Measurements from ENCODE around the gene HHIP. TPM values are rescaled to one million over a fixed set of nuclear protein-coding genes. Genes with fewer than 3 reads are reported as not detected.

HHIP gene
- total RNA-seq, 2 donors from 2014 or later, result 0.48 TPM; not detected in 1

GRCh38 chr4:144666539-144667175 is 20.7 kb downstream of the HHIP start:
- H3K36me3 Mint-ChIP-seq (ENCODE audit: insufficient read depth in 2 of 2), result no peaks in the 10 kb centered on the region
- no peak for DNase-seq
- no peaks in the 10 kb centered on the region for H3K9me3 Mint-ChIP-seq
- H3K4me1 Mint-ChIP-seq (ENCODE audit: low read depth), result no peaks in the 10 kb centered on the region
- H3K4me3 Mint-ChIP-seq, result no peak overlapping the region
- ATAC-seq (replicated peaks in 1 of 2), result no peak
- H3K27me3 Mint-ChIP-seq (ENCODE audit: low read depth), result no peaks in the 10 kb centered on the region
- no peak overlapping the region for H3K27ac Mint-ChIP-seq

- H3K36me3 Mint-ChIP-seq (ENCODE audit: insufficient read depth in 2 of 2), result no peaks in the 10 kb centered on the region
- no peaks in the 10 kb centered on the region for H3K27me3 Mint-ChIP-seq (ENCODE audit: low read depth)
- ATAC-seq (replicated peaks in 1 of 2) (no peak), DNase-seq (no peak)
- no peaks in the 10 kb centered on the region for H3K9me3 Mint-ChIP-seq
- H3K4me1 Mint-ChIP-seq (ENCODE audit: low read depth), result no peaks in the 10 kb centered on the region
- H3K4me3 Mint-ChIP-seq, result no peak overlapping the region
- H3K27ac Mint-ChIP-seq, result no peak overlapping the region
These were observed 21.5 kb downstream of the HHIP start for GRCh38 chr4:144667500-144667899.

- ATAC-seq (replicated peaks in 1 of 2), result no peak
These were observed 24.8 kb downstream of the HHIP start for GRCh38 chr4:144670776-144671175.

DNA sequence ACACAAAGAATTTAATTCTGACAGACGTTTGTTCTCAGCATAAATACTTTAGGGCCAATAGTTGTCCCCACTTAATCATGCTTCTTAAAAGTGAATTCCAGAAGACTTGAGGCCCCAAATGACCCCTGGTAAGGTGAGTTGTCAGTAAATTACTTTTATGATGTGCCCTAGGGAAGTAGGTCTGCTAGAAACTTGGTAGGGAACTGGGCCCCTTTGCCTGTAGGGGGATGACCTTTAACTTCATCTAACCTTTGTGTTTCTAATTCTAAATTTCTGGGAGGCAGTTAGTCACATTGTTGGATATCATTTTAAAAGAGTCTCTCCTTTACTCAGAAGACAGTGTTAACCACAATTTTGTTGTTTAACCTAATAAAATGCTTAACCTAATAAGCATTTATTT is 28.8 kb downstream of the HHIP start:
- Mint-ChIP-seq H3K4me3 (no peak overlapping the region), H3K36me3 (ENCODE audit: insufficient read depth in 2 of 2) (no peaks in the 10 kb centered on the region), H3K27me3 (ENCODE audit: low read depth) (no peaks in the 10 kb centered on the region), H3K27ac (no peak overlapping the region), H3K4me1 (ENCODE audit: low read depth) (no peaks in the 10 kb centered on the region), H3K9me3 (no peaks in the 10 kb centered on the region)
- DNase-seq (no peak), ATAC-seq (replicated peaks in 1 of 2) (no peak)

More at GRCh38 chr4:144670776-144671175, 24.8 kb downstream of the HHIP start:
- H3K4me1 Mint-ChIP-seq (ENCODE audit: low read depth), result no peaks in the 10 kb centered on the region
- H3K27ac Mint-ChIP-seq, result no peak overlapping the region
- H3K9me3 Mint-ChIP-seq, result no peaks in the 10 kb centered on the region
- H3K27me3 Mint-ChIP-seq (ENCODE audit: low read depth), result no peaks in the 10 kb centered on the region
- no peak for DNase-seq
- H3K4me3 Mint-ChIP-seq, result no peak overlapping the region
- no peaks in the 10 kb centered on the region for H3K36me3 Mint-ChIP-seq (ENCODE audit: insufficient read depth in 2 of 2)

DNA sequence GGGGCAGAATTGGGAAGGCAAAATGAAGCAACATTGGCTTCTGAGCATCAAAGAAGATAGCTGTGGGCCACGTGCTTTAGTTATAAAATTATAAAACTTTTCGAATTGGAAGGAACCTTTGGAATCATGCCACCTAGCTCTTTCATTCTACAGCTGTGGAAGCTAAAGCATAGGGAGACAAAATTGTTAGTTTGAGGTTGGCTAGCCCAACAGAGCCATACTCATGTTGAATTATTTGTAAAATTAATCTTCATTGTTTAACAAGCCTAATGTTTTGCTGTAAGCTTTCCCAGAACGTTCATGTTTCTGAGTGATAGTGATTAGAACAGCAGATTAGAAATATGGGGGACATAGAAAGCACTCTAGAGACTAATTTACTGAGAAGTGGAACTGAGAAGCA is 35.9 kb downstream of the HHIP start:
- ATAC-seq (replicated peaks in 1 of 2) (no peak), DNase-seq (no peak)
- Mint-ChIP-seq H3K4me3 (no peak overlapping the region), H3K27ac (no peak overlapping the region), H3K9me3 (no peaks in the 10 kb centered on the region), H3K36me3 (ENCODE audit: insufficient read depth in 2 of 2) (no peaks in the 10 kb centered on the region), H3K4me1 (ENCODE audit: low read depth) (no peaks in the 10 kb centered on the region), H3K27me3 (ENCODE audit: low read depth) (no peaks in the 10 kb centered on the region)

DNA sequence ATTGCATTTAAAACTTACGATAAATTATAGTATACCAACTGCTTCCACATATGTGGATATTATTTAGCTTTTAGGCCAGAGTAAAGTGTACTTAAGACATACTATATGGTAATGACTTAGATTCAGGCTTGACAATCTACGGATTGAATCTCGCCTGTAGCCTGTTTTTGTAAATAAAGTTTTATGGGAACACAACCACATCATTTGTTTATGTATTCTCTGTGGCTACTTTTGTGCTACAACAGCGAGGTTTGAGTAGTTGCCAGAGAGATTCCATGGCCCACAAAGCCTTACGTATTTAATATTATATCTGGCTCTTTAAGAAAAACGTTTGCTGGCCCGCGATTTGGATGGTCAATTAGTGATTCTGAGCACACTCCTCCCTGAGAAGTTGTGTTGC is 37.6 kb downstream of the HHIP start:
- DNase-seq (no peak), ATAC-seq (replicated peaks in 1 of 2) (no peak)
- Mint-ChIP-seq H3K36me3 (ENCODE audit: insufficient read depth in 2 of 2) (no peaks in the 10 kb centered on the region), H3K27me3 (ENCODE audit: low read depth) (no peaks in the 10 kb centered on the region), H3K4me3 (no peak overlapping the region), H3K4me1 (ENCODE audit: low read depth) (no peaks in the 10 kb centered on the region), H3K27ac (no peak overlapping the region), H3K9me3 (no peaks in the 10 kb centered on the region)

- Mint-ChIP-seq H3K27ac (no peak overlapping the region), H3K4me1 (ENCODE audit: low read depth) (no peaks in the 10 kb centered on the region), H3K9me3 (no peaks in the 10 kb centered on the region), H3K4me3 (no peak overlapping the region), H3K27me3 (ENCODE audit: low read depth) (no peaks in the 10 kb centered on the region), H3K36me3 (ENCODE audit: insufficient read depth in 2 of 2) (no peaks in the 10 kb centered on the region)
- DNase-seq (no peak), ATAC-seq (replicated peaks in 1 of 2) (no peak)
These were observed 40.0 kb downstream of the HHIP start for GRCh38 chr4:144685911-144686310.

GRCh38 chr4:144686921-144687320 is 41.0 kb downstream of the HHIP start:
- H3K27ac Mint-ChIP-seq, result no peak overlapping the region
- no peak overlapping the region for H3K4me3 Mint-ChIP-seq
- ATAC-seq (replicated peaks in 1 of 2), result no peak
- DNase-seq, result no peak
- H3K36me3 Mint-ChIP-seq (ENCODE audit: insufficient read depth in 2 of 2), result no peaks in the 10 kb centered on the region
- no peaks in the 10 kb centered on the region for H3K4me1 Mint-ChIP-seq (ENCODE audit: low read depth)
- no peaks in the 10 kb centered on the region for H3K27me3 Mint-ChIP-seq (ENCODE audit: low read depth)
- H3K9me3 Mint-ChIP-seq, result no peaks in the 10 kb centered on the region

DNA sequence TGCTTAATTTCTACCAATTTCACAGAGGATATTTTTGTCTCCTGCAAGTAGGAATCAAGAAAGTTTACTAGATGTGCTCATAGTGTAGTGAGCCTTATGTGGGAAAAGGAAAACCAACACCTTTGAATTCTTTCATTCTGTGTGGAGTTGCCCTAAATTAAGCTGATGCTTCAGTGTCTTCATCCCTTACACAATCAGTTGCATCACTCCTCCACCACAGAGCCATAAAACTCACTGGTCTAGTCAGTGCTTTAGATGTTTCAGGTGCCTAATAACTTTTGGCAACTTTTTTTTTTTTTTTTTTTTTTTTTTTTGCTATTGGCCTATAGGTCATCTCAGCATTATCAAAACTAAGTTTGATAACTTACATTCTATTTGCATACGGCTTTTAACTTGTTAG is 41.5 kb downstream of the HHIP start:
- Mint-ChIP-seq H3K27me3 (ENCODE audit: low read depth) (no peaks in the 10 kb centered on the region), H3K4me3 (no peak overlapping the region), H3K9me3 (no peaks in the 10 kb centered on the region), H3K36me3 (ENCODE audit: insufficient read depth in 2 of 2) (no peaks in the 10 kb centered on the region), H3K4me1 (ENCODE audit: low read depth) (no peaks in the 10 kb centered on the region), H3K27ac (no peak overlapping the region)
- DNase-seq (no peak), ATAC-seq (replicated peaks in 1 of 2) (no peak)

GRCh38 chr4:144688035-144688569 is 42.1 kb downstream of the HHIP start:
- DNase-seq, result no peak
- H3K4me1 Mint-ChIP-seq (ENCODE audit: low read depth), result no peaks in the 10 kb centered on the region
- H3K4me3 Mint-ChIP-seq, result no peak overlapping the region
- H3K27ac Mint-ChIP-seq, result no peak overlapping the region
- H3K36me3 Mint-ChIP-seq (ENCODE audit: insufficient read depth in 2 of 2), result no peaks in the 10 kb centered on the region
- no peak for ATAC-seq (replicated peaks in 1 of 2)
- H3K27me3 Mint-ChIP-seq (ENCODE audit: low read depth), result no peaks in the 10 kb centered on the region
- no peaks in the 10 kb centered on the region for H3K9me3 Mint-ChIP-seq

DNA sequence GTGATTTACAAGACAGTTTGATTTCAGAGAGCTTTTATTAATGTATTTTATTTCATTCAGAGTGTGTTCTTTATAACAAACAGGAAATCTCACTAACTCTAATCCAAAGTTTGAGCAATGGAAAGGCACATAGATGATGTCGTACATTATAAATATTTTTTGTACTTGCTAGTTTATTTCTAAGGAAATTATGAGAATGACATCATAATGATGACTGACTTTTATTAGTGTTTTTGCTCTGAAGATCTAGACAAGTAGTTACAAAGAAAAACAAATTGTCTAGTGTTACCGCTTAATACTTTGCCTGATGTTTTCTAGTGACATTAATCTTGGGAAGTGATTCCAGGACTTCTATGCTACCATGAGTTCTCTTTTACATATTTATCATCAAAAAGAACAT is 43.2 kb downstream of the HHIP start:
- DNase-seq (no peak), ATAC-seq (replicated peaks in 1 of 2) (no peak)
- Mint-ChIP-seq H3K4me3 (no peak overlapping the region), H3K36me3 (ENCODE audit: insufficient read depth in 2 of 2) (no peaks in the 10 kb centered on the region), H3K27me3 (ENCODE audit: low read depth) (no peaks in the 10 kb centered on the region), H3K27ac (no peak overlapping the region), H3K9me3 (no peaks in the 10 kb centered on the region), H3K4me1 (ENCODE audit: low read depth) (no peaks in the 10 kb centered on the region)

DNA sequence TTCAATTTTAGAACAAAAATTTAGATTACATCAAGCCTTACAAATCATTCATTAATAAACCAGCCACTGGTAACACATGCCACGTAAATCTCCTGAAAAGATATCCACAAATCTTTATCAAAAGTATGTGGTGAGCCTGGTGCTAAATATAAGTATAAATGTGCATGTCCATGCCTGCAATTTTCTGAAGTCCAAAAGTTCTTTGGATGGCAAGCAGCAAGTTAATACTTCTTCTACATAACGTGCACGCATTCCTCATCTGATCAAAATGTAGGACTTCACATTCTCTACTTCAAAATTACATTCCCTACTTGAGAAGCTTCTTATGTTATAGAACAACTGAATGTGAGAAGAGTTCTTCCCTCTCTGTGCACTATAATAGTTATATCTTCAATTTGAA is 49.8 kb downstream of the HHIP start:
- no peaks in the 10 kb centered on the region for H3K4me1 Mint-ChIP-seq (ENCODE audit: low read depth)
- no peak for DNase-seq
- no peaks in the 10 kb centered on the region for H3K27me3 Mint-ChIP-seq (ENCODE audit: low read depth)
- H3K4me3 Mint-ChIP-seq, result no peak overlapping the region
- no peaks in the 10 kb centered on the region for H3K36me3 Mint-ChIP-seq (ENCODE audit: insufficient read depth in 2 of 2)
- no peak for ATAC-seq (replicated peaks in 1 of 2)
- H3K9me3 Mint-ChIP-seq, result no peaks in the 10 kb centered on the region
- no peak overlapping the region for H3K27ac Mint-ChIP-seq

GRCh38 chr4:144696376-144696775 is 50.4 kb downstream of the HHIP start:
- H3K27ac Mint-ChIP-seq, result no peak overlapping the region
- DNase-seq, result no peak
- H3K4me1 Mint-ChIP-seq (ENCODE audit: low read depth), result no peaks in the 10 kb centered on the region
- H3K9me3 Mint-ChIP-seq, result no peaks in the 10 kb centered on the region
- H3K36me3 Mint-ChIP-seq (ENCODE audit: insufficient read depth in 2 of 2), result no peaks in the 10 kb centered on the region
- H3K27me3 Mint-ChIP-seq (ENCODE audit: low read depth), result no peaks in the 10 kb centered on the region
- H3K4me3 Mint-ChIP-seq, result no peak overlapping the region
- ATAC-seq (replicated peaks in 1 of 2), result no peak

DNA sequence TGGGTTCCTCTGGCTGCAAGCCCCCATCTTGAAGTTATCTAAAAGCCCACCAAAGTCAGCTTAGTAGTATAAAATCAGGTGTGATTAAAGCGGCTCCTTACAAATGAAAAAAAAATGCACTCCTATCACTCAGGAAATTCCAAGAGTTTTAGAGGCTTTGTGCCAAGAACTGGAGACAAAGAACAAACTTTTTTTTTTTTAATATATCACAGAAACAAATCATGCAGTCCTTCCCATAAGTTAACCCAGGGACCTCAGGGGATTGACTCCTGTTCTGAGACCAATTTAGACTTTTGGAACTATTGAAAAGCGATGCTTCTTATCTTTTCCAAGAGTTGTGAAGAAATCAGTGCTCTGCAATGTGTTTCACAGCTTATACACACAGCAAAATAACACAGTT is 53.6 kb downstream of the HHIP start:
- Mint-ChIP-seq H3K4me1 (ENCODE audit: low read depth) (no peaks in the 10 kb centered on the region), H3K4me3 (no peak overlapping the region), H3K27me3 (ENCODE audit: low read depth) (no peaks in the 10 kb centered on the region)

More for the DNA sequence above, 53.6 kb downstream of the HHIP start:
- Mint-ChIP-seq H3K27ac (no peak overlapping the region), H3K9me3 (no peaks in the 10 kb centered on the region), H3K36me3 (ENCODE audit: insufficient read depth in 2 of 2) (no peaks in the 10 kb centered on the region)
- ATAC-seq (replicated peaks in 1 of 2), result no peak
- DNase-seq, result no peak
